ENCODE data around the gene COQ3. TPM values are rescaled to one million over a fixed set of nuclear protein-coding genes. Genes with fewer than 3 reads are reported as not detected.

Gene COQ3
- polyA plus RNA-seq, 1 donor from 2014 or later: 23.0 TPM

DNA sequence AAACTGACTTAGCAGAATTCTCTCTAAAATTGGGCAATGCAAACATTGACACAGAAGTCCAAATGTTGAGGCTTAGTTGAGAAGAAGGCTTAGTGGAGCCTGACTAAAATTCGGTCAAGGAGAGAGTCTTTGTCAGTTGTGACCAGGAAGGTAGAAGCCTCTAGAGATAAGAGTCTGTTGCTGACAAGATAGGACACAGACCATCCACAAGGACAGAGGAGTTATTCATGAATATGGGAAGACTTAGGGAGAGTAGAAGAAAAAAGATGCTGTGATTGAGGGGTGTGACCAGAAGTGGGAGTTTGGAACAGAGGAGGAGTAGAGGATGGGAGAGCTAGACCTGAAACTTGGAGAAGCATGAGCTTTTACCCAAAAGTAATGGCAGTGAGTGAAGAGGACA, 37.4 kb downstream of the COQ3 start:
- Histone ChIP-seq H3K9me2 (ENCODE audit: insufficient read depth, low read length) (no peaks in the 10 kb centered on the region), H3K4me2 (ENCODE audit: low read length) (no peak overlapping the region), H4K20me1 (ENCODE audit: insufficient read depth) (no peaks in the 10 kb centered on the region), H3K36me3 (ENCODE audit: insufficient read depth, low read length) (no peaks in the 10 kb centered on the region), H3K9me3 (ENCODE audit: low read length) (no peaks in the 10 kb centered on the region), H2AFZ (ENCODE audit: low read depth, low read length) (no peak overlapping the region), H3K27me3 (ENCODE audit: insufficient read depth, low read depth, low read length) (no peaks in the 10 kb centered on the region), H3F3A (ENCODE audit: insufficient read depth, low read length, poor library complexity, severe bottlenecking) (no peaks in the 10 kb centered on the region), H3K79me2 (replicated peaks; ENCODE audit: insufficient read depth, low read length) (no peaks in the 10 kb centered on the region), H3K4me3 (ENCODE audit: low read length) (no peak overlapping the region), H3K9ac (ENCODE audit: low read length) (no peak overlapping the region), H3K27ac (ENCODE audit: low read length) (no peak overlapping the region)
- TF ChIP-seq EZH2 (IDR thresholded peaks at IDR 0.05; ENCODE audit: borderline replicate concordance, insufficient read depth, low read length, poor library complexity, severe bottlenecking) (no peak), RAD21 (conservative IDR thresholded peaks at IDR 0.05) (no peak), TAF1 (IDR thresholded peaks at IDR 0.05; ENCODE audit: low read depth) (no peak), MXI1 (conservative IDR thresholded peaks at IDR 0.05; ENCODE audit: poor library complexity, severe bottlenecking) (no peak), EP300 (conservative IDR thresholded peaks at IDR 0.05; ENCODE audit: poor library complexity, severe bottlenecking) (no peak), POLR2AphosphoS5 (IDR thresholded peaks at IDR 0.05) (no peak), SMC3 (conservative IDR thresholded peaks at IDR 0.05; ENCODE audit: poor library complexity) (no peak), CTCF (IDR thresholded peaks at IDR 0.05; ENCODE audit: poor library complexity, severe bottlenecking) (no peak)
- TF ChIP-seq, protein P1, sequence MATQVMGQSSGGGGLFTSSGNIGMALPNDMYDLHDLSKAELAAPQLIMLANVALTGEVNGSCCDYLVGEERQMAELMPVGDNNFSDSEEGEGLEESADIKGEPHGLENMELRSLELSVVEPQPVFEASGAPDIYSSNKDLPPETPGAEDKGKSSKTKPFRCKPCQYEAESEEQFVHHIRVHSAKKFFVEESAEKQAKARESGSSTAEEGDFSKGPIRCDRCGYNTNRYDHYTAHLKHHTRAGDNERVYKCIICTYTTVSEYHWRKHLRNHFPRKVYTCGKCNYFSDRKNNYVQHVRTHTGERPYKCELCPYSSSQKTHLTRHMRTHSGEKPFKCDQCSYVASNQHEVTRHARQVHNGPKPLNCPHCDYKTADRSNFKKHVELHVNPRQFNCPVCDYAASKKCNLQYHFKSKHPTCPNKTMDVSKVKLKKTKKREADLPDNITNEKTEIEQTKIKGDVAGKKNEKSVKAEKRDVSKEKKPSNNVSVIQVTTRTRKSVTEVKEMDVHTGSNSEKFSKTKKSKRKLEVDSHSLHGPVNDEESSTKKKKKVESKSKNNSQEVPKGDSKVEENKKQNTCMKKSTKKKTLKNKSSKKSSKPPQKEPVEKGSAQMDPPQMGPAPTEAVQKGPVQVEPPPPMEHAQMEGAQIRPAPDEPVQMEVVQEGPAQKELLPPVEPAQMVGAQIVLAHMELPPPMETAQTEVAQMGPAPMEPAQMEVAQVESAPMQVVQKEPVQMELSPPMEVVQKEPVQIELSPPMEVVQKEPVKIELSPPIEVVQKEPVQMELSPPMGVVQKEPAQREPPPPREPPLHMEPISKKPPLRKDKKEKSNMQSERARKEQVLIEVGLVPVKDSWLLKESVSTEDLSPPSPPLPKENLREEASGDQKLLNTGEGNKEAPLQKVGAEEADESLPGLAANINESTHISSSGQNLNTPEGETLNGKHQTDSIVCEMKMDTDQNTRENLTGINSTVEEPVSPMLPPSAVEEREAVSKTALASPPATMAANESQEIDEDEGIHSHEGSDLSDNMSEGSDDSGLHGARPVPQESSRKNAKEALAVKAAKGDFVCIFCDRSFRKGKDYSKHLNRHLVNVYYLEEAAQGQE (IDR thresholded peaks at IDR 0.05; ENCODE audit: borderline replicate concordance): no peak

- H2AFZ ChIP-seq (ENCODE audit: low read depth, low read length): no peak overlapping the region
These were observed 39.0 kb downstream of the COQ3 start for GRCh38 chr6:99354983-99355382.

More at GRCh38 chr6:99354983-99355382, 39.0 kb downstream of the COQ3 start:
- Histone ChIP-seq H3K79me2 (replicated peaks; ENCODE audit: insufficient read depth, low read length) (no peaks in the 10 kb centered on the region), H3K27me3 (ENCODE audit: insufficient read depth, low read depth, low read length) (no peaks in the 10 kb centered on the region), H3K4me3 (ENCODE audit: low read length) (no peak overlapping the region), H4K20me1 (ENCODE audit: insufficient read depth) (no peaks in the 10 kb centered on the region), H3K4me2 (ENCODE audit: low read length) (no peak overlapping the region), H3F3A (ENCODE audit: insufficient read depth, low read length, poor library complexity, severe bottlenecking) (no peaks in the 10 kb centered on the region), H3K36me3 (ENCODE audit: insufficient read depth, low read length) (no peaks in the 10 kb centered on the region), H3K9me3 (ENCODE audit: low read length) (no peaks in the 10 kb centered on the region), H3K9ac (ENCODE audit: low read length) (no peak overlapping the region), H3K27ac (ENCODE audit: low read length) (no peak overlapping the region), H3K9me2 (ENCODE audit: insufficient read depth, low read length) (no peaks in the 10 kb centered on the region)
- TF ChIP-seq TAF1 (IDR thresholded peaks at IDR 0.05; ENCODE audit: low read depth): no peak
- no peak for TF ChIP-seq CTCF (IDR thresholded peaks at IDR 0.05; ENCODE audit: poor library complexity, severe bottlenecking)
- no peak for TF ChIP-seq RAD21 (conservative IDR thresholded peaks at IDR 0.05)
- TF ChIP-seq MXI1 (conservative IDR thresholded peaks at IDR 0.05; ENCODE audit: poor library complexity, severe bottlenecking): no peak
- no peak for TF ChIP-seq EP300 (conservative IDR thresholded peaks at IDR 0.05; ENCODE audit: poor library complexity, severe bottlenecking)
- TF ChIP-seq SMC3 (conservative IDR thresholded peaks at IDR 0.05; ENCODE audit: poor library complexity): no peak

Measured in neural cell (in vitro differentiated cells).